Activated CD8-positive, alpha-beta memory T cell treated with anti-CD3 and anti-CD28 coated beads for 36 hours (primary cell): ENCODE measurements around the gene CDCA7L. TPM values are rescaled to one million over a fixed set of nuclear protein-coding genes. Genes with fewer than 3 reads are reported as not detected.
"Not testable (repeated sequence)": the region's sequence is repeated elsewhere in the genome, so short reads cannot be mapped to it uniquely, and the experiment has no call there.

Source experiments
- CTCF ChIA-PET: fragments of 350-600 bp; sonication (Branson Sonifier 250); formaldehyde crosslinking; loops from one replicate; lab custom pipeline; 2021; ENCODE audit warnings: antibody characterized with exemption; lab: Charles Lee
- POLR2A ChIA-PET: fragments of 350-600 bp; sonication (Branson Sonifier 250); formaldehyde crosslinking; loops from one replicate; lab custom pipeline; 2021; ENCODE audit warnings: antibody characterized with exemption; lab: Charles Lee
- total RNA-seq, 2 experiments: library from RNA; stranded (reverse); gene quantifications; one replicate each; pipeline ENCODE4 v1.2.3, GENCODE V29; 2021

Gene CDCA7L
- total RNA-seq, 2 experiments from 2014 or later: 92.7 to 96.5 TPM

DNA sequence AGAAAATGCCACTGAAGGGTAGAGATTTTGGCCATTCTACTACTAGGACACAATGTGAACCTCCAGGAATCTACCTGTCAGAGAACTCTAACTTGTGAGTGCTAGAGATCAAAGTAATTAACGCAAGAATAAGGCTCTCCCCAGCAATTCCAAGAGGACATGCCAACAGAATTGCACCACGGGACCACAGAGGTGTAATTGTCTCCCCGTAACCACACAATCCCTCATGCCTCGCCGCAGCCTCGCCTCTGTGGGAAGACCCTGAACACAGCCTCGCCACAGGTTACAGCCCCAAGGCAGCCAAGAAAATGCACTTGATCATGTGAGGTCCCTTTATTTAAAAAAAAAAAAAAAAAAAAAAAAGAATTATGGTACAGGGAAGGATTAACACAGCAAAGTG is 29.5 kb downstream of the CDCA7L start:
- ChIA-PET POLR2A (no interaction called here), CTCF (no interaction called here)

DNA sequence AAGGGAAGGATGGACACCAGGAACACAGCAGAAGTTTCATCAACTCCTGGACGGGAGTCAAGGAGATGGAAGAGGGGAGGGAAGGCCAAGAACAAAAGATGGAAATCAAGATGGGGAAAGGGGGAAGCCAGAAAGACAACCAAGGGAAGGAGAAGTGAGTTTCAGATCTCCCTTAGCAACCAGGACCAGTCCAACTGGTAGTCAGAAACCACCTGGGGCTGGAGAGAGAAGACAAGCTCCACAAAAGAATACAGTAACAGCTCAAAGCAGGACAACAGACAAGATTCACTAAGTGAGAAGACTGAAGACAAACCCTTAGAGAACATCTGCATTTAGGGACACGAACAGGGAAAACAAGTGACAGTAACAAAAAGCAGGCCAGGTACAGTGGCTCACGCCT is 30.6 kb downstream of the CDCA7L start:
- POLR2A ChIA-PET: no interaction called here
- CTCF ChIA-PET: no interaction called here

DNA sequence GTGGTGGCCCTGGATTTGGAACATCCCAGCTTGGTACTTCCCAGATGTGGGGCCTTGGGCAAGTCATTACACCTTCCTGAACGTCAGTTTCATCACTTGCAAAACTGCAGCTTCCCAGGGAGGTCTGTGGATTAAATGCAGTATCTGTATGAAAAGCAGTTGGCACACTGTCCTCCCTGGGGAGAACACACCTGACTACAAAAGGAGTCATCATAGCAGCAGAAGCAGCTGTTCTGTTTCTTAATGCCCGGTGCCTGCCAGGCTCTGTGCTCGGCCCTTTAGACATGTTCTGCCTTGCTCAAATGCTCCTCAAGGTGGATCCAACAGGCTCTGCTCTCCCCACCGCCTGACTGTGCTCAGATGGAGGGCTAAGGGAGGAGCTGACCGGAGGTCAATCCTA is 31.0 kb downstream of the CDCA7L start:
- CTCF ChIA-PET: no interaction called here
- POLR2A ChIA-PET: no interaction called here

DNA sequence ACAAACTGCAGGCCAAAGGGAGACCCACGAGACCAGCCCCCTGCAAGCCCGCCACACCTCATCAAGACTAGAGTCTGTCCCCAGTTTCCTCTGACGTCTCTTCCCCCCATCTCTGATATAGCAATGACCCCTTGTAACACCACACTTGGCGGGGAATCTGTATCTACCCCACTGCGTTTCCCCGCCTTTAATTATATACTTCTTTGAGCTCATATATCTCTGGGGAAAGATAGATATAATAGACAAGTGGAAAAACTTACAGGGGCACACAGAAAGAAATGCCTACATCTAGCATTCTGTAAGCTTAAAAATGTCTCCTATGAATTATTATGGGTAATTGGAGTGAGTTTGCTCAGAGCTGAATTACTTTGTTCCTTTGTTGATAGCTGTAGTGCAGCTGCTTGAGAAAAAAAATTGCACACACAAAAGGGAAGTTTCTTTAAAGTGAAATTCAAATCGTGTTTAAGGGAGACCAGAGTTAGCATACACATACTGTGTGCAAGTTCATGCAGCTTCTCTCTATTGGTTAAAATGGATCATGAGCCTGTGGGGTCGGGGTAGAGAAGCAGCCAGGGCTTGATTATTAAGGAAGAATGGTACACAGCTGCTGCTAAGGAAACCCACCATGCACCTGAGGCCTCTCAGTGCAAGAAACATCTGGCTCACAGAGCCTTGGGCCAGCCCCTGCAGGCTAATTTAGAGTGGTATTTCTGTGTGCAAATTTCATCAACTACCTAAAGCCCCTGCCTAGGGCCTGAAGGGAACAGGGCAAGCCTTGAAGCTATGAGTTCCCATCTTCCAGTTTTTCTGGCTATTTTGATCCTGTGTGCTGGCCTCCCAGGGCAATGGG is 32.5 kb downstream of the CDCA7L start:
- CTCF ChIA-PET: interaction anchor here (0.5 to 0.8 kb wide), 2 partner anchors 8 to 91 kb away, joined by 3 read pairs; no protein-coding TSS in a partner anchor
- POLR2A ChIA-PET: interaction anchor here (0.5 kb wide), 1 partner anchor 26 kb away, joined by 3 read pairs; no protein-coding TSS in a partner anchor

DNA sequence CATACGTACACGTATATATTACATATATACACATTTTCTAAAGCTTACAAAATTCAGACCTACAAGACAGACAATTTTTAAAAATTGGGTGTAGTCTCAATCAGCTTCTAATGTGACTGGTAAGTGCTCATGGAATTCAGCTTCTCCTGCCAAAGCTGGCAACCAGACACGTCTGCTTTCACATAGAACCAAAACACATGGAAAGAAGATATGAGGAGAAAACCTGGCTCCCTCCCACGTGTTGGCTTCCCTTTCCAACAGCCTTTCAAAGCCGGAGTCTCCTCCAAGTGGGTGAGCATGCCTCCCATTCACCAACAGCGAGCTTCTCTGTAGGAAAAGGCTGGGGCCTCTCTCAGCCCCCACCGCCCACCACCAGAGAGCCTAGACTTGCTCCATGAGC is 33.4 kb downstream of the CDCA7L start:
- ChIA-PET POLR2A (no interaction called here), CTCF (interaction anchor here (0.5 kb wide), 1 partner anchor 92 kb away, joined by 3 read pairs; no protein-coding TSS in a partner anchor)

DNA sequence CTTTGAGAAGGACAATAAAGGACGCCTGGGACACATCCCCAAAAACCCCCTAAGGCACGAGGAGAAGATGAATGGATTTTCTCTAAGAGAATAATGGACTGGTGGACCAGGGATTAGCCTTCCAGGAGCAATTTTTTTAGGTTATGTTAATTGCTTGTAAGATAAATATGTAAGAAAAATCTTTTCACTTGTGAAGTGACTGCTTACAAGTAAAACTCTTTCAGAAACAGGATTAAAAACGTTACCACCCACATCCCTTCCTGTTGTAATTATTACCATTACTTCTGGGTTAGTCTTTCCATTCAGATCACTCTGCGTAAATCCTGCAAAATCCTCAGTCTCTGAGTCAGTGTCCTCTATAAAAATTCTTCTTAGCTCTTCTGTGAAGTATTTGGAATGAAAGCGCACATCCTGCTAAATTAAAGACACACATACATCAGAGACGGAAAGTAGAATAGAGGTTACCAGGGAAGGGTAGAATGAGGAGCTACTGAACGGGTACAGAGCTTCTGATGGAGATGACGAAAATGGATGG is 34.3 kb downstream of the CDCA7L start:
- POLR2A ChIA-PET: no interaction called here
- CTCF ChIA-PET: no interaction called here

DNA sequence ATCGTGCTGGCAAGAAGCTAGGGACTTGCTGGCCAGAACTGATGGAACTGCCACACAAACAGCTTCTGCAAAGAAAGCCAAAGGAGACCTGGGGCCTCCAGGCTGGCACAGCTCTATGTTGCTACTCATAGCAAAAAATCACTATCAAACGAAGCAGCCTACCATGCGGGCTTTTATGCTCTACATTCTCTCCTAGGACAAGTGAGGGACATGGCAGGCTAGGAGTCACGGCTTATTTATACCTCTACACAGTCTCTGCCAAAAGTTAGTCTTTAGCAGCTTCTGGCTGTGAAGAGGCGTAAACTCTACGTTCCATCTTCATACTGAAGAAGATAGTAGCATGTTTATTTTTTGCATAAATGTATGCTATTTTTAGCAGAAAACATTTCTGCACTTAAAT is 35.4 kb downstream of the CDCA7L start:
- CTCF ChIA-PET: no interaction called here
- POLR2A ChIA-PET: no interaction called here

DNA sequence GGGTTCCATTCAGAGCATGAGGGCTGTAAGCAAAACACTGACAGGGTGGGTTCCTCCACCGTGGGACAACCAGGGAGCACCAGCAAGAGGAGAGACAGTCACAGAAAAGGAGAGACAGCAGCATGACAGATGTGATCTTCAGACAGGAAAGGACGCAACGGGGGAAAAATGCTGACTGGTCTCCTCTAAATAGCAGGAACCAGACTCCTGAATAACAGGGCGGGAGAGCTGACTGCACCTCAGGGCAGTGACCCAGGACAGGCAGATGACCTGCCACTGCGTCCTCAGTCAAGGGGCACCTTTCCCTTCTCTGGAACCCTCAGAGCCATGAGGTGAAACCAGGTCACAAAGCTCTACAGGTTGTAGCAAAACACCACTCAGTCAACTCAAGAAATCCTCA is 37.0 kb downstream of the CDCA7L start:
- ChIA-PET POLR2A (no interaction called here), CTCF (no interaction called here)

DNA sequence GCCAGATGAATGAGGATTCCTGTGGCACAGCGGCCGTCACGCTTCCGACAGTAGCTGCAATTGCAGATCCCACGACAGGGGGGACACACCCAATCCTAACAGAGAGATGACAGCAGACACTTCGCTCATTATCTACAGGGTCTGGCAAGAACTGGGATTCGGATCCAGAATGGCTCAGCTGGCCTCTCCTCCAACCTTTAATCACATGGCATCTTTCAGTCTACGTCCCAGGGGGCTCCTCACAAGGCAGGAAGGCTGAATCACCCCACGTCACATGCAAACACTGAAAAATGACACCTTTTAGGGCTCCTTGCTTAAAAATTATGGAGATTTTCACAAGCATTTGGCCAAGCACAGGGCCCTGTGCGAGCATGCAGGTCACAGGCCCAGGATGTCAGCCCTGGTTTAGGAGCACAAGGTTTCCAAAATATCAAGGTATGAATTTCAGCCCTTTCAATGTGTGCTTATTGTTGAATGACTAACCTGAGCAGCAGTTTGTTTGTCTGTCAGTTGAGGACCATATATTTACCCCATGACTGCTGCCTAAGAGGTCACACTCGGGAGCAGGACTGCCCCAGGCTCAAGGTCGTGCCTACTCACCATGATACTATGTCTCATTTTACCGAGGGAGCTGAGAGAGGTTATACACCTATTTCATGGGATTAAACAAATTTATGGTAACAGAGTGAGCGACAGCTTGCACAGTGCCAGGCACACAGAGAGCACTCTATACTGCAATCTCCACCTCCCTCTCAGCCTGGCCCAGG is 42.5 kb downstream of the CDCA7L start:
- ChIA-PET POLR2A (no interaction called here), CTCF (no interaction called here)

DNA sequence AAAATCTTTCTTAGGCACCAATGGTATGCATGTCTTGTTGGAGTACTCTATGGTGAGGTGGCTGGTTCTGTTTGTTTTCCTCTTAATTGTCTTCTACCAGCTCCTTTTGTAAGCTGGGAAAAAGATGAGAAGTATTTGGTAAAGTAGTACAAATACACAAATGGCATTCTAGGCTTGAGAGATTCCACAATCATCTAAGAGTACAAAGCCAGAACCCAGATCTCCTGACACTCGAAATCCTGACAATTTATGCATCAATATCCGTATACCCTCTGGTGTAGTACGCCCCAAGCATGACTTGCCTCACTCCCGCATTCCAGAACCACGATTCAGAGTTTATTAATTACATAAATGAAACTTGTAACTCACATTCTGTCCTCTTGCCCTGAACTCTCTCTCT is 43.5 kb downstream of the CDCA7L start:
- ChIA-PET POLR2A (interaction anchor here (0.5 kb wide), 1 partner anchor 65 kb away, joined by 3 read pairs; no protein-coding TSS in a partner anchor), CTCF (no interaction called here)

DNA sequence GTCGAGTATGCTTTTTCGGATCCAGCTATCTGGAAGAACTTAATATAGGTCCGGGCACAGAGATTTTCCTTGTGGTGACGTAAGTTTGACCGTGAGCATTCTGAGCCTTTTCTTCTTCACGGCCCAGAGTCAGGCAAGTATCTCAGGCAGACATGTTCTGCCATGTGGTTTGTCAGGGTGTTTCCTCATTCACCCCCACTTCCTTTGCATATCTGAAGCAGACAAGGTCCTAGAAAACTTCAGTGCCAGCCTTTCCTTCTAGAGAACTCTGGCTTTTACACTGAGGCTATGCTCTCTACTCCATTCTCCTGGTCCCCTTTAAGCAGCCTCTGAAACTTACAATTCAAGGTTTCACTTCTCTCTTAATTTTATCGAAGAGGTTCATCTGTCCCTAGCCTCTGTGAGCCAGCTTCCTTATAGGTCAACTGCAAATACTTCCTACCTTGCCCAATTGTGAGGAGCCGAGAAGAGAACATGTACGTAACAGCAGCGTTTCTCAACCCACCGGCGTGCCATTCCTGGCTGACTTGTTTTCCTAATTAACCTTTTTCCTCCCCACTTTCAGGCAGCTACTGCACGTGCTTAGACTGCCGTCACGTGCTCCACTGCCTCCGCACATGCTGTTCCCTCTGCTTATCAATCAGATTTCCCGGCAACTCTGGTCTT is 47.3 kb downstream of the CDCA7L start:
- ChIA-PET POLR2A (no interaction called here), CTCF (interaction anchor here (1.0 kb wide), 1 partner anchor 47 kb away, joined by 3 read pairs; no protein-coding TSS in a partner anchor)

DNA sequence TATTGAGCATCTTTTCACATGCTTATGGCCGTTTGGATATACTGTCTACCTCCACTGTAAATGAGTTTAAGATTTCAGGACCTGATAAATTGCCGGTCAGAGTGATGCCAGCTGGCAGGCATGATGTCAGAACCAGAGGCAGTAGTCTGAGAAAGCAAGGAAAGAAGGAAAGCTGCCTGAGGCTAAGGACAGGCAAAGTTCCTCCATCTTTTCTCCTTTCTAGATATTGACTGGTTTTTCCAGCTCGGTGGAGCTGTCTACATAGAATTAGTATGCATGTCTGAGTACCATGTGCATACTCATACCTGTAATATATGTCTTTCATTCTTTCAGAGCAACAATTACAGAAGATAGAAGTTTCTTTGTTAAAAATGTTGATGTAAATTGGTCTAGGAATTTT is 52.3 kb downstream of the CDCA7L start:
- ChIA-PET POLR2A (no interaction called here), CTCF (interaction anchor here (1.0 kb wide), 1 partner anchor 16 kb away, joined by 3 read pairs; no protein-coding TSS in a partner anchor)

DNA sequence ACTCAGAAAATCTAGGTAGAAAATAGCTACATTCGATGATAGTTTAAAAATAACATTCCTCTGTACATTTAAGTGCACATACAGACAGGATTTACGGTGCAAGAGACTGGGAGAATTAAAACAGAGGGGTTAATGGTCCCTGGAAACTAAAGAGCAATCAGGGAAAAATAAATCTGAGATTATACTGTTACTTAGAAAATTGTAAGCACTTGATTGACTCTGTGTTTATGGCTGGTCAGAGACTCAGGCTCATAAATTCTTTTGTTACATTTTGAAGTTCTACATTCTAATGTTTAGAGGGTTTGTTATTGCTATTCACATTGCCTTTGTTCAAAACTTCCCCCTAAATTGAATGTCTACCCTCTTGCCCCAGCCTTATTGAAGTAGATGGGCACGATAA is 54.4 kb downstream of the CDCA7L start:
- CTCF ChIA-PET: no interaction called here
- POLR2A ChIA-PET: no interaction called here

DNA sequence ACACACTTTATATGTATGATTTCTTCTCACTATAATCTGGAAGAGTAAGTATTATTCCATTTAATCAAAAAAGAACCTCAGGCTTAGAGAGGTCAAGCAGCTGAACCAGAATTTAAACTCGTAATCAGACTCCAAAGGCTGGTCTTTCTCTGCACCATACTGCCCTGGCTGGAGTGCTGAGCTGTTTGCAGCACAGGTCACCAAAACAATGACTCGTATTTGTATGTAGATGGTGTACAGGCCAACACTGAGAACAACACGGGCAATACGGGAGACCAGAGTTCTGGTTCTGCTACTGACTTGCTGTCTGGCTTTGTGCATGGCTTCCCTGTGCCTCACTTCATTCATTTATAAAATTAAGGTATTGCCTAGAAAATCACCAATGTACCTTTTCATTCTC is 57.9 kb downstream of the CDCA7L start:
- ChIA-PET POLR2A (no interaction called here), CTCF (interaction anchor here (0.6 kb wide), 1 partner anchor 751 kb away, joined by 3 read pairs; no protein-coding TSS in a partner anchor)

DNA sequence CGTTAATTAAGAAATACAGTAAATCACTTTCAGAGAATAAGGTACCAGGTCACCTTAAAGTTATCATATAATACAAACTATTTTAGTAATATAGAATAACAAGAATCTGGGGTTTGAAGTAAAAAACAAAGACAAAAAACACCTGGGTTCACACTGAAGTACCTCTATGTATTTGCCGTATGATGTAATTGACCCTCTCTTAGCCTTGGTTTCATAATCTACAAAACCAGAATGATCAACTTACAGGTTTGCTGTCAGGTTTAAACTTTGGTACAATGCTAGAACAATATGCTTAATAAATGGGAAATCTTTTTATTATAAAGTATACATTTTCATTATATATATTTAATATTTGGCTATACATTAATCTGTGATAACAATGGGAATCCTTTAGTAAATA is 58.3 kb downstream of the CDCA7L start:
- CTCF ChIA-PET: interaction anchor here (0.6 kb wide), 1 partner anchor 751 kb away, joined by 3 read pairs; no protein-coding TSS in a partner anchor
- POLR2A ChIA-PET: no interaction called here

DNA sequence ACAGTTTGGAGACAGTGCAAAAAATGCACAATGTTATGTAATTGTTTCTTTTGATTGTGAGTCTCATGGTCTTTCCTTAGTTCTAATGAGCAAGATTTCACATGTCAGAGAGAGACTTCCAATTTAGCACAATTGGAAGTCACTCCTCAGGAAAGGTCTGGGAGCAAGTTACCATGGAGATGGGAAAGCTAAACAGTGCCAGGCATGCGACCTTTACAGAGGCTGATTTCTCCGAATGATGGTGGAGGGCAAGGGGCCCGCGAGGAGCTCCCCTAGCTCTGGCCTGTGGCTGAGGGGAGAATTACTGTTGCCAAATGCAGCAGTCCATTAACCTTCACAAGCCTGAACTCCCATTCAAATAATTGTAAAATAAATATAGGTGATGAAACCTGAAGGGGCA is 59.3 kb downstream of the CDCA7L start:
- ChIA-PET POLR2A (no interaction called here), CTCF (no interaction called here)

DNA sequence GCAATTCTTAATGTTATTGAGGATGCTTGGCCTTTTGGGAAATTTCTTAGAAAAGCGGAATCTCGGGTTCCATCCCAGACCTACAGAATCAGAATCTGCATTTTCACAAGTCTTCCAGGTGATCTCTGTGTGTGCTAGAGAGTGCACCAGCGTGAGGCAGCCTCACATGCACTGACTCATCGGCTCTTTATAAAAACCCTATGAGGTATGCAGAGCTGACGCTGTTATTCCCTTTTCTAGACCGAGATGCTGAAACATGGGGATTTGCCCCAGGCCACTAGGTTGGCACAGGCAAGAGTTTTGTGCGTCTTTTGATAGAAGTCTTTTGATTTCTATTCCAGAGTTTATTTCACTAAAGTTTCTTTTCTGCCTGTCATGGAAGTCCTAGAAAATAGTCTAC is 61.2 kb downstream of the CDCA7L start:
- POLR2A ChIA-PET: no interaction called here

DNA sequence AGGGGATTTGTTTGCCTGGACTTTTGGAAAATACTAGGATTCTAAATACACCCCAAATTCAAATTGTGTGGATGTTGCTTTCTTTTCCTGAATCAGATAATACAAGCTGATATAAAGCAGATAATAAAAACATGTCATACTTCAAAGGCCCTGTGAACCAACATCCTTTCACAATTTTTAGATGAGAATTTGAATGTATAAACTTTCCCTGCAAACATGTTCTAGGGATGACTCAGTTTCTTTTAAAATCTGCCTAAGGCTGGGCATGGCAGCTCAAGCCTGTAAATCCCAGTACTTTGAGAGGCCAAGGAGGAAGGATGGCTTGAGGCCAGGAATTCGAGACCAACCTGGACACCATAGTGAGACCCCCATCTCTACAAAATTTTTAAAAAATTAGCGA is 62.2 kb downstream of the CDCA7L start:
- CTCF ChIA-PET, POLR2A ChIA-PET: not testable (repeated sequence)

More for the DNA sequence above, 61.2 kb downstream of the CDCA7L start:
- CTCF ChIA-PET: no interaction called here

DNA sequence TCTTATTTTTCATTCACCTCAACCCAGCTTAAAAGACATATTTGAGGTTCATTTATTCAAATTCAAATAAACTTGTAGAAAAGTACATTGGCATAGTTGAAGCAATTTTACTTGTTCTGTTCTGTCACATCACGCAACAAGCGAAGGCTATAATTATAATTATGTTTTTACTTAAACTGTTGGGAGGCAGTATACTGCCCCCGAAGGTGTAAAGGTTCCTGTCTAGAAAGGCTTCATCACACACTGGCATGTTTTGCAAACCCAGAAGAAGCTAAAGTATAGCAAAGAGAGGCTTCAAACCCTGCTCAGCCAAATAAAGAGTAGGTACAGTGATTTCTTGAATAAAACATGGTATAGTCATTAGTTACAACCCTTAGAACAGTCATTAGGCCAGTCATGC is 62.6 kb downstream of the CDCA7L start:
- CTCF ChIA-PET: no interaction called here
- POLR2A ChIA-PET: no interaction called here
